Fibroblast of the conjunctiva (primary cell): Measurements from ENCODE around the gene P2RY8.
"Not testable (repeated sequence)": the region's sequence is repeated elsewhere in the genome, so short reads cannot be mapped to it uniquely, and the experiment has no call there.

Experiments used
- DNase-seq: peaks from one replicate; pipeline ENCODE4 v3.0.0-alpha.2; 2010; ENCODE audit warnings: low read depth

The P2RY8 gene

DNA sequence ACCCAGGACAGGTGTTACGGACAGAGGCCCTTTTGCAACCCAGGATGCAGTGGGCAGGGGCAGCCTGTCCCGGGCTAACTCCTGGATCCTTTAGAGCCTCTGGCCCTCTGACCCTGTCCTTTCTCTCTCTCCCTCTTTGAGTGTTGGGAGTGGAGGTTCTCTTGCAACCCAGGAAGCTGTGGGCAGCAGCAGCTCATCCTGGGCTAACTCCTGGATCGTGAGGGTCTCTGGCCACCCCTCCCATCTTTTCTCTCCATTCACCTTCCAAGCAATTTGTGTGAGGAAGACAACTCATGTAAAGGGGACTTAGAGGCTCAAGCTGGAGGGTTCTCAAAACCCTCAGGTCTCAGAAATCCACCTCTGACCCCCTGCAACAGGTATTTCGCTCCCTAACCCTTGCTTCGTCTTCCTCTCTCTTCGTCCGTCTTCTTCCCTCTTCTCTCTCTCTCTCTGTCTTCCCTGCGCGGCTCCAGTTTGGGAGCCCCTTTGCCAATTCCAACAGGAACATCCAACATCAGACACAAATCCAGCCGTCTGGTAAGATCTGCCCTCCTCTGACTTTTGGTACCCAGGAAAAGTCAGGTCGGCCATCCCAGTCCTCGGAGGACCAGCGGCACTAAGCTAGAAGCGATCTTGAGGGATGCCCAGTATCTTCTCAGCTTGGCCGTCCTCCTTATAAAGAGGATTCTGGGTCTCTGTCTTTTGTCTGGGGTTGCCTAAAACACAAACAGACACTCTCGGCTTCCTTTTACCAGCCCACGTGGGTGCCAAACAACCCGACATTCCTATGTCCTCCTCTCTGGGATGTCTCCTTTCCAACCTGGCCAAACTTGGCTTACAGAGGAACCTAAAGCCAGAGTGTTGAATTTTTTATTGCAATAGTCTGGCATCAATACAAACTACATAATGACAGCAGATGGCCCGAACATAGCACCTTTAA is 92.2 kb downstream of the P2RY8 start:
- DNase-seq: no peak

DNA sequence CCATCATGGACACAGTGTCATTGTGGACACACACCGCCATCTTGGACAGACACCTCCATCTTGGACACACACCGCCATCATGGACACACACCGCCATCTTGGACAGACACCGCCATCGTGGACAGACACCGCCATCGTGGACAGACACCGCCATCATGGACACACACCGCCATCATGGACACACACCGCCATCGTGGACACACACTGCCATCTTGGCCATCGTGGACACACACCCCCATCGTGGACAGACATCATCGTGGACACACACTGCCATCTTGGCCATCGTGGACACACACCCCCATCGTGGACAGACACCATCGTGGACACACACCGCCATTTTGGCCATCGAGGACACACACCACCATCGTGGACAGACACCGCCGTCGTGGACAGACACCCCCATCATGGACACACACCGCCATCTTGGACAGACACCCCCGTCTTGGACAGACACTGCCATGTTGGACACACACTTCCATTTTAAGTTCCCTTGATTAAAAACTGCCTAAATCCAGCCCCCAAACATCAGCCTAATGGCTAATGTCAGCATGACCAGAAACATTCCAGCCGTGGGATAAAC is 93.4 kb downstream of the P2RY8 start:
- no peak for DNase-seq

DNA sequence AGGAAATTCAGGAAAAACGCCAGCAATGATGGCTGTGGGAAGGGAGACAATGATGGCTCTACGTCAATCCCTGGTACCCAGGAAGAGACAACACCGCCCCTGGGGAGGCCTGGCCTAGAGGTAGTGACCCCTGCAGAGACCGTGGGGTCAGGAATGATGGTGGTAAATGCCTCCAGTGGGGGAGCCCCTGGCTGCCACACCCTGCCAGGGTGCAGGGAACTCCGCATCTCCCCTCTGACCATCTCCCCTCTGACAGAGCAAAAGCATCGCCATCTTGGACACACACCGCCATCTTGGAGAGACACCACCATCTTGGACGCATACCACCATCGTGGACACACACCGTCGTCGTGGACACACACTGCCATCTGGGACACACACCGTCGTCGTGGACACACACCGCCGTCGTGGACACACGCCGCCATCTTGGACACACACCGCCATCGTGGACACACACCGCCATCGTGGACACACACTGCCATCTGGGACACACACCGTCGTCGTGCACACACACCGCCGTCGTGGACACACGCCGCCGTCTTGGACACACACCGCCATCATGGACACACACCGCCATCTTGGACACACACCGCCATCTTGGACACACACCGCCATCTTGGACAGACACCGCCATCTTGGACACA is 94.1 kb downstream of the P2RY8 start:
- DNase-seq: no peak

DNA sequence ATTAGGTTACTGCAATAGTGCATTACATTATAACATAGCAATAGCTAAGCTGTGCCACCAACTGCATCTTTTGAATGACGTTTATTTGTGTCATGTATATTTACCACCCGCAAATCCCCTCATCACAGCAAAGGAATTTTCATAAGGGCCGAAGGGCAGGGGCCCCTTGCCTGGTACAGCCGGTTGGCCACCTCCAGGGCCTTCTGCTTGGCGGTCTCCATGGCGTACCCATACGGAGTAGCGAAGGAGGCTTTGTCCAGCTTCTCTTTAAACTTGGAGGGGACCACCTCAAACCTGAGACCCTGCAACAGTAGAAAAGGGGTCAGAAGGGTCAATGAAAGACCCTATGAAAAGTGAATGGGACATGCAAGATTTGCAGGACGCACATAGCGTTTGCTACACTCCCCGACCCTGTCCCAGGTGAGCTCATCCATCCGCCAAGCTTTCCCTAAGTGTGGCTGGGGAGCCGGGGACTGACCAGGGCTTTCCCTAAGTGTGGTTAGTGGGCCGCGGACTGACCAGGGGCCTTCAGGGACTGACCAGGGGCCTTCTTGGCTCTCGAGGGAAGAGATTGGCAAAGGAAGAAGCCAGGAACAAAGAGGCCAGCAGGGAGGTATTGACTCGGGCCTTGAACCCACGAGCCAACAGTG is 94.8 kb downstream of the P2RY8 start:
- DNase-seq: no peak

DNA sequence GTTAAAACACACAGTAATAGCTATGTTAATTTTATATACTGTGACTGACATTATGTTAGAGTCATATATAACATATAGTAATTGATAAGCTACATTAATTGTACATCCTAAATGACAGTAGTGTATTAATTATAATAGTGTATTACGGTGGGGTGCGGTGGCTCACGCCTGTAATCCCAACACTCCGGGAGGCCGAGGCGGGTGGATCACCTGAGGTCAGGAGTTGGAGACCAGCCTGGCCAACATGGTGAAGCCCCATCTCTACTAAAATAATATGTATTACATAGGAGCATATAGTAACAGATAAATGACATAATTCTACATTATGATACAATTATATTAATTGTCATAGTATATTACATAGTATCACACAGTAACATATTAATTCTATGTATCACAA is 96.5 kb downstream of the P2RY8 start:
- no peak for DNase-seq

DNA sequence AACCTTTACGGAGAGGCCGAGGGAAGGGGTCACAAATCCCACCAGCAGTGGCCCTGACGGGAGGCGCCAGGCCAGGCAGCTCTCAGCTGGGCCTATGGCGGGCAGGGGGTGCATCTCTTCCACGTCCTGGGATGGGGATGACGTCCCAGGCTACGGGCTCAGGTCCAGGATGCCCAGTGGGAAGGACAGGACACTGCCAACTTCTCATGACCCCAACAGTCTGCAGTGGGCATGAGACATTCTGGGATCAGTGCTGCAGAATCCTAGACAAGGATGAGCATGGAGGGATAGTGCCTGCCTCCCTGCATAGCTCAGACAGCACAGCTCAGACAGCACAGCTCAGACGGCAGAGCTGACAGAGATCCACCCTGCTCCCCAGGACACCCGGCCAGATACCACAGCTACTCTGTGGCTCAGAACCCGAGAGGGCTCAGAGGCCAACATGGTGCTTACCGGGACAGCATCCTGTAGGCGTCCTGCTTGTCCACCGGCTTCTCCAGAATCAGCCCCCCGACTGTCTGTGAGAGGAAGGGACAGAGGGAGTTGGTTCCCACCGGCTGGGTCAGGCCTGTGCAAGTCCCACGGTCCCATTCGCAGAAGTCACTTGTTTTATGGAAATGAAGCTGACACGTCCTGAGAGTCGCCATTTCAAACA is 101.6 kb downstream of the P2RY8 start:
- no peak for DNase-seq

DNA sequence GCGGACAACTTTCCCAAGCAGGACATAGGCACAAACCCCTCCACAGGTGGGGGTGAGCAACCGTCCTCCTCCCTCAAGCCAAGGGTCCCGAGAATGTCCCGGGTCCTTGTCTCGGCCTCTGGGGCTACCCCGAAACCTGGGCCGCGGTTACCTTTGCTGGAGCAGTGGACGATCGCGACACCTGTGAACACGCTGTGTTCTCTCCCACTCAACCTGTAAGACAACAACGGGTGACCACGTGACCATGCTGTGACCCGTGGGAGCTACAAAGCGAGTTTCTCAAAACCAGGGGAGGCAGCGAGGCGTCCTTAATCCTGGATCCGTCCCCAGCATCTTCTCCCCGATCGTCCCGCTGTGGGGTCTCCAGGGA is 102.1 kb downstream of the P2RY8 start:
- no peak for DNase-seq

DNA sequence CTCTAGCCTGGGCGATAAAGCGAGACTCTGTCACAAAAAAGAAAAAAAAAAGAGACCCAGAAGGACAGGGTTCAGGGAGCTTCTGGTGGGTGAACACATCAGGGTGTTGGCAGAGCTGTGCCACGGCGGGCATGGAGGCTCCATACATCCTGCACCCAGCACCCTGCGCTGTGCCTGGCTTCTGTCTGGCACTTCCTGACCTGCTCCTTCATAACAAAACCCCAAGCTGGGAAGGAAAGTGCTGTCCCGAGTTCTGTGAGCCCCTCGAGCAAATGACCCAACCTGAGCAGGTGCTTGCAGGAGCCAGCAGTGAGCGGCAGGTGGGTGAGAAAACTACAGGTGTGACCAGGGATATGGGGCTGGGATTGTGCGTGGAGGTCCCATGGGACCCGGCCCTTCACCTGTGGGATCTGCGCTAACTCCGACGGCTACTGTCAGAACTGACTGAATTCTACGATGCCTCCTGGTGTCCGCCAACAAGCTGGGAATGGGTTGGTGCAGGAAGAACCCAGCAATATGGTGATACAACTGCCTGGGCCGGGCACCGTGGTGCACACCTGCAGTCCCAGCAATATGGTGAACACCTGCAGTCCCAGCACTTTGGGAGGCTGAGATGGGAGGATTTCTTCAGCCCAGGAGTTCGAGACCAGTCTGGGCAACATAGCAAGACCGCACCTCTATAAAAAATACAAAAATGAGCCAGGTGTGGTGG is 103.2 kb downstream of the P2RY8 start:
- no peak for DNase-seq

DNA sequence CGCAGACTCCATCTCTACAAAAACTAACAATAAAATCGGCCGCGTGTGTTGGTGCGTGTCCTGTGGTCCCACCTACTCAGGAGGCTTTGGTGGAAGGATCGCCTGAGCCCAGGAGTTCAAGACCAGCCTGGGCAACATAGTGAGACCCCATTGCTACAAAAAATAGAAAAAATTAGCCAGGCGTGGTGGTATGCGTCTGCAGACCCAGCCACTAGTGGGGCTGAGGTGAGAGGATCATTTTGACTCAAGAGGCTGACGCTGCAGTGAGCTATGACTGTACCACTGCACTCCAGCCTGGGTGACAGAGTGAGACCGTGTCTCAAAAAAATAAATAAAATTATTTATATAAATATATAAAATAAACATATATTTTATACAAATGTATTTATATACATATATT is 106.5 kb downstream of the P2RY8 start:
- no peak for DNase-seq

DNA sequence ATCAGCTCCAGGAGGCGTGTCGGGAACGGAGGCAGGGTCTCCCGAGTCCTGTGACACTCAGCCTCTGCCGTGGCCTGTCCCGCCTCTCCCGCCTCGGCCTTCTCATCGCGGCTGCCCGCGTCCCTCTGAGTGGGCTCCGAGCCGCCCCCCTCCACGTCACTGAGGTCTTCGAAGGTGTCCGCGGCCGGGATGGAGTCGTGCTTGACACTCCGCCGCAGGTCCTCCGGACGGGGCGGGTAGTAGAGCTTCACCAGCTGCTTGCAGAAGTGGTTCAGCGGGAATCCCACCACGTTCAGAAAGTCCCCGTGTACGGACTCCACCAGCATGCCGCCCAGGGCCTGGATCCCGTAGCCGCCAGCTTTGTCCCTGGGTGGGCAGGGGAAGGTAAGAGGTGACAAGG is 109.2 kb downstream of the P2RY8 start:
- DNase-seq: no peak

DNA sequence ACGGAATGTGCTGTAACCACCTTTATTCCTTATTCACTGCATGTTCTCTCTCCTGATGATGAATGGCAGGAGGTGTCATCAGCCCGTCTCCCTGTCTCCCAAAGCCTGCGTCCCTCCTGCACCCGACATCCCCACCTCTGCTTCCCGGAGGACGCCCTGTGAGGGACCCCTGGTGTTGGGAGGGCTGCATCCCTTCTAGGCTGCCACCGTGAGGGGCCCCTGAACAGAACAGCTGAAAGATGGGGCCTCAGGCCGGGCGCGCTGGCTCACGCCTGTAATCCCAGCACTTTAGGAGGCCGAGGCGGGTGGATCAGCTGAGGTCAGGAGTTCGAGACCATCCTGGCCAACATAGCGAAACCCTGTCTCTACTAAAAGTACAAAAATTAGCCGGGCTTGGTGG is 110.7 kb downstream of the P2RY8 start:
- not testable (repeated sequence) for DNase-seq

DNA sequence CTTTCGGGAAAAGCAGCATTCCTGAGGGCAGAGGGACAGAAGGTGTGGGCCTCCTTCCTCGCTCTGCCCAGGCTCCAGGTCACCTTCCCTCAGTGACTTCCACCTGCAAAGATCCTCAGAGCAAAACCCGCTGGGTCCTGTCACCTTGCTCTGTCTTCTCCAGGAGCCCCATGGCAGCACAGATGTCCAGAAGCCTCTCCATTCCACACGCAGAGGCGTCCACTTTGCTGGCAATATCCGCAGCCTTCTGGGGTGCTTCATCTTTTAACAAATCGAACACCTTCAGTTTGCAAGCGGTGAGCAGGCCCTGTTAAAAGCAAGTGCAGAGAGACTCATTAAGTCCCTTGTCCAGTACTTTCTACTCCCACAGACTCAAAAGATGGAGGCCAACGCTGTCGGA is 111.6 kb downstream of the P2RY8 start:
- no peak for DNase-seq

DNA sequence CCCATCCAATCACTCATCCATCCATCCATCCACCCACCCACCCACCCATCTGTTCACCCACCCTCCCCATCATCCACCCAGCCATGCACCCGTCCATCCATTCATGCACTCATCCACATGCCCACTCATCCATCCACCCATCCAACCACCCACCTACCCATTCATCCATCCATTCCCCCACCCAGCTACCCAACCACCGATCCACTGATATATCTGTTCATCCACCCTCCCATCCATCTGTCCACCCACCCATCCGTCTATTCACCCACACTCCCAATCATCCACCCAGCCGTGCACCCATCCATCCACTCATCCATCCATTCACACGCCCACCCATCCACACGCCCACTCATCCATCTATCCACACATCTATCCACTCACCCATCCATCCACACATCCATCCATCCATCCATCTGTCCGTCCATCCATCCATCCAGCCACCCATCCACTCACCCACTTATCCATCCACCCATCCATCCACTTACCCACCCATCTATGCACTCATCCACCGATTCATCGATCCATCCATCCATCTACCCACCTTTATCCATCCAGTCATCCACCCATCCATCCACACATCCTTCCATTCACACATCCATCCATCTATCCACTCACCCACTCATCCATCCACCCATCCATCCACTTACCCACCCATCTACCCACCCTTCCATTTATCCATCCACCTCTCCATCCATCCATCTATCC is 112.7 kb downstream of the P2RY8 start:
- DNase-seq: no peak

DNA sequence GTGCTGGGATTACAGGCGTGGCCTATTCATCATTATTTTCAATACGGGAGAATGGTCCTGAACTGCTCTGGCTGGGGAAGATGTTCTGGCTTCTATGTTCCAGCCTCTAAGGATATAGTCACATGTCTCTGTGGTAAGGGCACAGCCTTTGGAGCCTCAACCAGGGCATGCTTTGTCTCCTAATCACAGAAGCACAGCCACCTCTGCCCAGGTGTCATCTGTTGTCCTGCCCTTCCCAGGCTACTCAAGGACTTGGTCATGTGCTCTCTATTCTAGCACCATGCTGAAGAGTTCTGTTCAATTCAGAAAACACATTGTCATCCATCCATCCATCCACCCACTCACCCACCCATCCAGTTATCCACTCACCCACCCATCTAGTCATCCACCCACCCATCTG is 113.8 kb downstream of the P2RY8 start:
- no peak for DNase-seq

DNA sequence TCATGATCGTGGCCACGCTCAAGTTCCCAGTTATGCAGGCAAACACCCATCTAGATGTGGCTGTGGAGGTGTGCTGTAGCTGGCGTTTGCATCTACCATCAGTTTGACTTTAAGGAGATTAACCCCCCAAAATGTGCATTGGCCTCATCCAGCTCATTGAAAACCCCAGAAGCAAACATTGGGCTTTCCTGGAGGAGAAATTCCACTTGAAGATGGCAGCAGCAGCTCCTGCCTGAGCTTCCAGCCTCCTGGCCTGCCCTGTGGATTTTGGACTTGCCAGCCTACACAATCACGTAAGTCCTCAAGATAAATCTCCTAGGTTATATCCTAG is 114.9 kb downstream of the P2RY8 start:
- no peak for DNase-seq

DNA sequence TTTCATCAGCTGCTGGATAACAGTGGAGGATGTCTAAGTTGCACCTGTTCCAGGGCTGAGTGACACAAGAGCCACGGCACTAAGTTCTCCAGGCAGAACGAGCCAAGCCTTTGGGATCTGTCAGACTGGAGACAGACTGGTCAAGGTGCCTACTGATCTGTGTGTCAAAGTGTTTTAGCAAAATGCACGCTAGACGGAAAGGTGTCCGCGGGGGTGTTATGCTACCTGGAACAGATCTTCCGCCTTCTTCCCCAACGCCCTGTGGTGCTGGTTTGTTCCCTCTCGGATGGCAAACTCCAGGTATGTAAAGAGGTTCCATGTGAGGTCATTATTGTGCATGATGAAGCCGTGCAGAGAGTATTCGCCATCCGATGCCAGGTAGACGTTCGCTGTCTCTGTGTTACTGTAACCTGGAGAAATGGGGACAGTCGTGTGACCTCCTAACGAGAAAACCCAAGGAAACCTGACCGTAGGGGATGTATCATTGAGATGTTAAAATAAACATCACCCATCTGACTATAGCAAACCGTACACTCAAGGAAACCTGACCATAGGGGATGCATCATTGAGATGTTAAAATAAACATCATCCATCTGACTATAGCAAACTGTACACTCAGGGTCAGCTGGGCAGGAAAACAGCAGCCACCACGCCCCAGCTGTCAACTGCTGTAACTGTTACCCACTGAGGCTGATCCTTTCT is 115.4 kb downstream of the P2RY8 start:
- no peak for DNase-seq

DNA sequence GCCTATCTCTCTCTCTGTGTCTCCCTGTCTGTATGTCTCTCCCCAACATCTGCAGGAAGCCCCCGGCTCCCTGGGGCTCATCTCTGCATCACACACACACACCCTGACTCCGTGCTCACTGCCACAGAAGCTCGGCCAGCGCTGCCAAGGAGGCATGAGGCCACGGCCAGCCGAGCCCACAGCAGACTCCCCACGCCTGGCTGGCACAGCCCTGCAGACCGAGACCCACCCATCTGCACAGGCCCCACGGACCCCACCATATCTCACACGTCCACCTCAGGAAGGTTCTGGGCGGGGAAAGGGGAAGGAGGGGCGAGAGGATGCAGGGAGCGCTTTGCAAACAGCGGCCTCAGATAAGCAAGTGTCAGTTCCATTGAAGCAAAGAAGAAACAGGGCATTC is 116.6 kb downstream of the P2RY8 start:
- DNase-seq: no peak

DNA sequence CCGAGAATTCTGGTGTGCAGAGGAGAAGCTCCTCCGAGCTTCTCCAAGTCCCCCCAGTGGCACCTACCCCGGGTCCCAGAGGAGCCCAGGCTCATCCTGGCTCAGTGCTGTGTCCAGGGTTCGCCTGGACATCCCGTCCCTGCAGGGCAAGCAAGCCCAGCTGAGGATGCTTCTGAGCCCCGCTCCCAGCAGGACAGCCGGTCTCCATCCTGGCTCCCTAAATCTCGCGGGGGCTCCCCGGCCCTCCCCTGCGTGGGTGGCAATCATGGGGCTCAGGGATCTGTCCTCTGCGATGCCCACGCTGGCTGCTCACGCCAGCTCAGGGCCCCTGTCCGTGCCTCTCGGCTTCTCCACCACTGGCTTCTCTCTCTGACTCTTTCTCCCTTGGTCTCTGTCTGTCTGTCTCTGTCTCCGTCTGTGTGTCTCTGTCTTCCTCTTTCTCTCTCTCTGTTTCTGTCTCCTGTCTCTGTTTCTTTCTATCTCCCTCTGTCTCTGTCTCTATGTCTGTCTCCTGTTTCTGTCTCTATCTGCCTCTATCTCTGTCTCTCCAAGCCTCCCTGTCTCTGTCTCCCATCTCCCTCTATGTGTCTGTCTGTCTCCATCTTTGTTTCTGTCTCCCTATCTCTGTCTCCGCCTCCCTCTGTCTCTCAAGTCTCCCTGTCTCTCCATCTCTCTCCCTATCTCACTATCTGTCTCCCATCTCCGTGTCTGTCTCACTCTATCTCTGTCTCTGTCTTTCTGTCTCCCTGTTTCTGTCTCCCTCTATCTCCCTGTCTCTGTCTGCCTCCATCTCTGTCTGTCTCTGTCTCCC is 117.2 kb downstream of the P2RY8 start:
- DNase-seq: no peak

DNA sequence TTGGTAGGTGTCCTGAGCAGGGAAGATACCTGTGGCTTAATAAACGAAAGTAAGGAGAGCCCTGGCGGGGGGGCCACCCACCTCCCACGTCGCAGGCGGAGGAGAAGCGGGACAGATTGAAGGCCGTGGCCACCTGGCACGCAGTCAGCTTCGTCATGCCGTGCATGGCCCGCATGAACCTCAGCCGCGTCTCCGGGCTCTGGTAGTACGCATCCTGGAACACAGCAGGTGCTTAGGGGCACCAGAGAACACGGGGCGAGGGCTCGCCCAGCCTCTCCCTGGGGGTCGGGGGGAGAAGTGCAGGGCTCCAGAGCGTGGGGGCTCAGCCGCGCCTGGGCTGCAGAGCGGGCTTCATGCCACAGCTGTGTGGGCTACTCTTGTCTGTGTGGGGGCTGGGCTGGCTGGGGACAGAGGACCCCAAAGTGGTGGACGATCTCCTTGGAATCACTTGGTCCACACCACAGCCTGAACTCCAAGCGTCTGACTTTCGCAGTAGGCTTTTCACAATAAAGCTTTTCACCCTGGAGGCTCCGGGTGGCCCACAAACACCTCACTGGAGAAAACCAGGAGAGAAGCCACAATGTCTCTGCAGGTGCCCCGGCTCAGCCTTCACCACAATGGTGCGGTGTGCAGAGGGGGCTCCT is 118.0 kb downstream of the P2RY8 start:
- DNase-seq: no peak
